Activated CD8-positive, alpha-beta memory T cell treated with anti-CD3 and anti-CD28 coated beads, Interleukin-2, amount 10 ng/mL, durations not matched to agents 7 days and 5 days (primary cell): ENCODE data around the gene CD58. TPM values are rescaled to one million over a fixed set of nuclear protein-coding genes. Genes with fewer than 3 reads are reported as not detected.

Experiments used
- ATAC-seq: fragments of 150-1000 bp; cut with Tn5 transposase; one replicate; pipeline ENCODE4 v1.10.0; 2021; ENCODE audit warnings: moderate library complexity
- CTCF ChIA-PET: fragments of 350-600 bp; sonication (Branson Sonifier 250); formaldehyde crosslinking; loops from one replicate; lab custom pipeline; 2021; ENCODE audit warnings: antibody characterized with exemption; lab: Charles Lee
- DNase-seq: peaks from one replicate; pipeline ENCODE4 v3.0.0-alpha.2; 2020
- H3K27ac Mint-ChIP-seq: one replicate; pipeline ENCODE4 v1.8.0; 2021; ENCODE audit warnings: mild to moderate bottlenecking, mixed read lengths
- H3K27me3 Mint-ChIP-seq: one replicate; pipeline ENCODE4 v1.8.0; 2021; ENCODE audit warnings: mixed read lengths
- H3K36me3 Mint-ChIP-seq: one replicate; pipeline ENCODE4 v1.8.0; 2021; ENCODE audit warnings: mild to moderate bottlenecking, mixed read lengths
- H3K4me1 Mint-ChIP-seq: one replicate; pipeline ENCODE4 v1.8.0; 2021; ENCODE audit warnings: mixed read lengths
- H3K4me3 Mint-ChIP-seq: one replicate; pipeline ENCODE4 v1.8.0; 2021; ENCODE audit warnings: mild to moderate bottlenecking, moderate library complexity, mixed read lengths
- H3K9me3 Mint-ChIP-seq: one replicate; pipeline ENCODE4 v1.8.0; 2022; ENCODE audit warnings: low read depth, mixed read lengths
- total RNA-seq, 2 experiments: library from RNA; stranded (reverse); gene quantifications; one replicate each; pipeline ENCODE4 v1.2.3, GENCODE V29; 2021

Gene CD58
- total RNA-seq, 2 experiments from 2014 or later = 54.0 to 56.9 TPM

DNA sequence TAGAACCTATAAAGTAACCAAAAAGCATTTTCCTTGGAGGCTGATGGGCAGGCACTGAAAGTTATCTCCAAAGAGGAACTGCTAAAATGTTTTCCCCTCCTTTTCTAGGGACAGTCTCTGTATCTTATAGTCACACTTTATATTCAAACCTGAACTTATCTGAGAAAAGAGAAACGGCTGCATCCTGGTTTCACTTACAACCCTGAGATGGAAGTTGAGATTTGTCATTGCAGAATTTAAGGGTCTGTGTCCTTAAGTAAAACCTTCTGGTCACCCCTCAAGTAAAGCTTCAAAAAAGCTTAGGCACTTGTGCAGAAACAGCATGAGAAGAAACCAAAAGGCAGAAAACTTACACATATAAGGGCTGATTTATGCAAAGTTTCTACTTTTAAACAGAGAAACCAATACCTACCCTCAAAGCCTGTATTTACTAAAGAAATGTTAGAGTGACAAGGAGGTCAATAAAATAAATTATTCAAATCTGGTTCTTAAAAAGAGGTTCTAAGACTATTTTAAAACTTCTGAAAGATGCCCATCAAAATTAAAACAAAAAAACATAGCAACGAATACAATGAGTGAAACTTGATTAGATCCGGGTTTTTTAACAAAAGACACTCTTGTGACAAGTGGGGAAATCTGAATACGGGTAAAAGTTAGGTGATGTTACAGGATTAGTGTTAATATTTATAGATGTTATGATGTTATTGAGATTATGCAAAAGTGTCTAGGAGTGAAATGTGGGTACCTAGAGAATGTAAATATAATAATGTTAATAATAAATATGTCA is 9.9 kb downstream of the CD58 start:
- no peak for ATAC-seq
- peaks cover 70% of the 10 kb centered on the region for H3K36me3 Mint-ChIP-seq
- peak overlapping the region; percentile 57 for H3K4me3 Mint-ChIP-seq
- peak overlapping the region; percentile 84 for H3K27ac Mint-ChIP-seq
- CTCF ChIA-PET = interaction anchor here (1.3 to 1.7 kb wide), 2 partner anchors 8 to 10 kb away, joined by 3 to 6 read pairs; partner anchors contain the start of gene CD58
- peaks cover 87% of the 10 kb centered on the region for H3K4me1 Mint-ChIP-seq
- peaks cover 13% of the 10 kb centered on the region for H3K9me3 Mint-ChIP-seq
- DNase-seq = no peak
- H3K27me3 Mint-ChIP-seq = no peaks in the 10 kb centered on the region

DNA sequence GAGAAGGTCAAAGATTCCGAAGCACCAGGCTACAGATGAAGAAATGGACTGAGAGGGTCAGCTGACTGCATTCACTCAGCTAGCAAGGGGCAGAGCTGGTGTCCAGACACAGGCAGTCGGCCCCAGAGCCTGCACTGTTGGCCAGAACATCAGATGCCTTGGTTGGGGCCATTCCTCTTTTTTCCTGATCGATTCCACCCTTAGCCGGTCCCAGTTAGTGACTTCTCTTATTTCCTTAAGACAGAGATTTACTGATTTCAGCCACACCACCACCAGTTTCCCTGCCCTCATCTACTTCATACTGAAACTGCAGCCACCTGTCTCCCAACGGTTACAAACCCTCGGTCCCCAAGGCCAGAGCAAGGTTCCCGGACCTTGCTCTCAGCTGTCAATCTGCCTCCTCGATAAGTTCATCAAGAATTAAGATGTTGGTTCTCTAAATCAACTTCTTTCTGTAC is 11.5 kb downstream of the CD58 start:
- Mint-ChIP-seq H3K9me3 (peaks cover 8% of the 10 kb centered on the region), H3K27me3 (no peaks in the 10 kb centered on the region), H3K27ac (peak overlapping the region; percentile 95), H3K36me3 (peaks cover 63% of the 10 kb centered on the region), H3K4me3 (peak overlapping the region; percentile 56), H3K4me1 (peaks cover 87% of the 10 kb centered on the region)
- no peak for DNase-seq
- CTCF ChIA-PET = interaction anchor here (1.1 to 2.1 kb wide), 4 partner anchors 10 to 54 kb away, joined by 3 to 6 read pairs (median 6); no protein-coding TSS in a partner anchor
- no peak for ATAC-seq

DNA sequence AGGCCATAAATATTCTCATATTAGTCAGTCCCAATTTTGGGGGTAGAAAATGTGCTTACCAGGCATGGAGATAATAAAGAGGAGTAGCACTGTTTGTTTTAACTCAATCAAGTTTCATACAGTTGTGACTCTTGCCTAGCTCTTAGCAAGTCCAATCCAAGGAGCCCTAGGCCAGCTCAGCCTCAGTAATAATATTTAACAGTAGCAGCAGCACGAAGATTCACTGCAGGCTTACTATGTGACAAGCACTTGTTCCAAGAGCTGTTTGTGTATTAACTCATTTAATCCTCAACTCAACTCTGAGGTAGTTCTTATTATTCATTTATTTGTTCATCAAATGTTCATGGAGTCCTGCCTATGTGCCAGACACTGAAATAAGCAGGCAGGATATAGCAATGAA is 12.3 kb downstream of the CD58 start:
- H3K27ac Mint-ChIP-seq = peak overlapping the region; percentile 95

DNA sequence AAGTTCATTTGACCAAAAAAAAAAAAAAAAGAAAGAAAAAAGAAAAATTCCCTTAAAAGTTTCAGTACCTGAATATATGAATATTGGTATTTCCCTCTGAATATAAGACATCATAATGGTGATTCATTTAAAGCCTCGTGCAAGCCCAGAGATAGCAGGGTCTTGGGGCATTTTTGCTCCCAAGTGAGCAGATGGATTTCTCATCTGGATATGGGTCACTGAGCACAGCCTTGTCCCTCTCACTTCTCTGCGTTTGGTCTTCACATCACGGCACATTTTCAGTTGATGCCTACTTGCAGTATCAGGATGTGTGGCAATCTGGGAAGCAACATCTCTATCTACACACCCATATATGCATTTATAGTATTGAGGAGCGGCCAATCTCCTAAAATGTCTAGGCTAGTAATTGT is 12.7 kb downstream of the CD58 start:
- Mint-ChIP-seq H3K9me3 (peaks cover 2% of the 10 kb centered on the region), H3K27me3 (no peaks in the 10 kb centered on the region), H3K36me3 (peaks cover 59% of the 10 kb centered on the region), H3K27ac (peak overlapping the region; percentile 95), H3K4me3 (no peak overlapping the region), H3K4me1 (peaks cover 86% of the 10 kb centered on the region)
- DNase-seq = no peak
- CTCF ChIA-PET = interaction anchor here (0.7 to 2.3 kb wide), 6 partner anchors 10 to 419 kb away, joined by 3 to 28 read pairs (median 6); no protein-coding TSS in a partner anchor
- ATAC-seq = no peak

More for the DNA sequence above, 12.3 kb downstream of the CD58 start:
- CTCF ChIA-PET = interaction anchor here (0.8 to 2.1 kb wide), 3 partner anchors 11 to 44 kb away, joined by 3 to 6 read pairs (median 5); no protein-coding TSS in a partner anchor
- Mint-ChIP-seq H3K36me3 (peaks cover 59% of the 10 kb centered on the region), H3K4me1 (peaks cover 85% of the 10 kb centered on the region), H3K9me3 (peaks cover 2% of the 10 kb centered on the region), H3K4me3 (no peak overlapping the region), H3K27me3 (no peaks in the 10 kb centered on the region)
- DNase-seq (no peak), ATAC-seq (no peak)

DNA sequence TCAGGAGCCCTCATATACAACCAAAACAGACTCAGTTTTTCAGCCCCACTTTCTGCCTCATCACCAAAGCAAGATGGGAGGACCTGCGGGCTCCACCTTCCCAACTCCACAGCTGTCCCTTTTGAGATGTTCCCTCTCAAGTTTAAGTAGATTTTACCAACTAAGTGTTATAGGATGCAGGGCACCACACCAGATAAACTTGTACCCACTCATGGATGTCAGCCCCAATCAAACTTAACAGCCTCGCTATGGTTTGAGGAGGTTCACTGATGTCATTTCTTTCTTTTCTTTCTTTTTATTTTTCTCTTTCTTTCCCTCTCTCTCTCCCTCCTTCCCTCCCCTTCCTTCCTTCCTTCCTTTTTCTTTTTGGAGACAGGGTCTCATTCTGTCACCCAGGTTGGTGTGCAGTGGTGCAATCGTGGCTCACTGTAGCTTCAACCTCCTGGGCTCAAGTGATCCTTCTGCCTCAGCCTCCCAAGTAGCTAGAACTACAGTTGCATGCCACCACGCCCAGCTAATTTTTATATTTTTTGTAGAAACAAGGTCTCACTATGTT is 13.4 kb downstream of the CD58 start:
- H3K4me1 Mint-ChIP-seq = peaks cover 84% of the 10 kb centered on the region
- H3K4me3 Mint-ChIP-seq = peak overlapping the region; percentile 43
- peaks cover 1% of the 10 kb centered on the region for H3K9me3 Mint-ChIP-seq
- H3K36me3 Mint-ChIP-seq = peaks cover 52% of the 10 kb centered on the region
- CTCF ChIA-PET = interaction anchor here (0.7 to 2.3 kb wide), 15 partner anchors 10 to 502 kb away, joined by 3 to 28 read pairs (median 6); partner anchors contain the start of gene TTF2
- H3K27me3 Mint-ChIP-seq = no peaks in the 10 kb centered on the region
- DNase-seq (no peak), ATAC-seq (no peak)
- H3K27ac Mint-ChIP-seq = peak overlapping the region; percentile 95

DNA sequence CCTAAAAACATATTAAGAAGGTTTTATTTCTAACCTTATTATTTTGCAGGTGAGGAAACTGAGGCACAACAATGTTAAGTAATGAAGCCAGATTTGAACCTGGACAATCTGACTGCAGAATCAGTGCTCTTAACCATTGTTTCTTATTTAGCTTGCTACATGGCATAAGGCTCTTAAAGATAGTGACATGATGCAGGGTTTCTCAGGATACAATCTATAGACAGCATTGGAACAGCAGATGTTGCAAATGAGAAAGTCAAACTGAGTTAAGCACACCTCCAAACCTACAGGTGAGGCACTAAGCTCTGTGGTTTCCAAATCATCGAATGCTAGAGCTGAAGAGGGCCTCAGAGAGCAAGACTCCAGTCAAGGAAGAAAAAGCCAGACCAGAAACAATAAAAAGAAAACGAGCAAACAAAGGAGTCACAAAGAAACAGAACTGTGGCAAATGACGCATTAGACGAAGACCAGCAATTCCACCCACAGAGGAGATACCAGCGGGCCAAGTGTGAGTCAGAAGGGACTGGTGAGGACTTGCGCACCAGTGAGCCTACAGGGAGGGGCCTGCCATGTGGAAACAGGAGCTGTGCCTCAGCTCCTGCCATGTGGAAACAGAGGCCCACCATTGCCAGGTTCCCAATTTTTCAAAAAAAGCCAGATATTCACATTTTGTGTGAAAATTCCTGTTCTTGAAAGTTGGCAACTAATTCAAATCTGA is 14.4 kb downstream of the CD58 start:
- CTCF ChIA-PET = interaction anchor here (0.8 to 2.3 kb wide), 13 partner anchors 9 to 503 kb away, joined by 3 to 28 read pairs (median 6); partner anchors contain the start of gene TTF2
- no peaks in the 10 kb centered on the region for H3K9me3 Mint-ChIP-seq
- ATAC-seq (peak; percentile 94), DNase-seq (peak; percentile 93)
- H3K4me3 Mint-ChIP-seq = peak overlapping the region; percentile 48
- H3K4me1 Mint-ChIP-seq = peaks cover 84% of the 10 kb centered on the region
- H3K27me3 Mint-ChIP-seq = no peaks in the 10 kb centered on the region
- H3K27ac Mint-ChIP-seq = peak overlapping the region; percentile 95
- H3K36me3 Mint-ChIP-seq = peaks cover 49% of the 10 kb centered on the region

DNA sequence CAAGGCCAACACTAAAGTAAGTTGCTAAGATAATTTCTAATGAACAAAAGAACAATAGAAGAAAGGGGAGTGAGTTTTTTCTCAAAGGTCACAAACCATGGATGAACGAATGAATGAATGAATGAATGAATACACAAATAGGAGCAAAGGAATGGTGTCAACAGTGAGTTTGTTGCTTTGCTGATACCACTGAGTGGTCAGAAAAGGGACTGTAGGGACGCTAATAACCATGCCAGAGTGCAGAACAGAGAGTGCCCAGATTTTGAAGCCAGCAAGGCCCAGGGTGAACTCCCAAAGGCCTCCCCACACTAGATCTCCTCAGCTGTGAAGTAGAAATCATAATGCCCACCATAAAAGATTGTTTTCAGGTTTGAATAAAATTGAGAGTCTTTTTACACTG is 15.9 kb downstream of the CD58 start:
- ATAC-seq (no peak), DNase-seq (no peak)
- H3K36me3 Mint-ChIP-seq = peaks cover 53% of the 10 kb centered on the region
- H3K27ac Mint-ChIP-seq = peak overlapping the region; percentile 95
- H3K9me3 Mint-ChIP-seq = no peaks in the 10 kb centered on the region
- CTCF ChIA-PET = no interaction called here
- H3K4me1 Mint-ChIP-seq = peaks cover 85% of the 10 kb centered on the region
- H3K27me3 Mint-ChIP-seq = no peaks in the 10 kb centered on the region
- H3K4me3 Mint-ChIP-seq = no peak overlapping the region

DNA sequence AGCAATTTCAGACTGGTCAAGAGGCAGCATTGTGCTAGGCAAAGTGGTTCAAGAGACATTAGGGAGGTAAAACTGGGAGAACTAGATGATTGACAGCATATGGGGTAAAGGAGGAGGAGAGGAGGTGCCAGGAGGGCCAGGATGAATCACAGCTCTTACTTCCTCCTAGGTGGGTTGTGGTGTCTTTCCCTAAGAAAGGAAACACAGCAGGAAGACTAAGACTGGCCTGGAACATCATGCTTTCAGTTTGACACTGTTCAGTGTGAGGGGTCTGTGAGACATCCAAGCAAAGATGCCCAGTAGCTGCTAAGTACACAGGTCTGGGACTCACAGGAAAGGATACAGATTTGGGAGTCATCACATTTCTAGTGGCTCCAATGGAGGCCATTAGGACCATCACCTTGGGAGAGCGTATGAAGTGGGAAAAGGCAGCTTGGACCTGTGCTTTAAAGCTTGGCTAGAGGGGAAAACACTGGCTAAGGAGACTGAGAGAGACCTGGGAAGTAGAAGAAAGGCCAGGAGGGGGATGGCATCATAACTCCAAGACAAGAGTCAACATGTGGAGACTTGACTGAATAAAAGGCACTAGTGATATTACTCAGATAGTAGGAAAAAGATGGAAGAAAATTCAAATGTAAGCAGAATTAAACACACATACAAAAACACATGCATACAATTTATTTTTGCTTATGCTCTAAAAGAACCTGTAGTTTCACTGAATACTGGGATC is 17.3 kb downstream of the CD58 start:
- H3K27ac Mint-ChIP-seq = peak overlapping the region; percentile 64
- no peak for DNase-seq
- ATAC-seq = no peak
- peaks cover 82% of the 10 kb centered on the region for H3K4me1 Mint-ChIP-seq
- no peaks in the 10 kb centered on the region for H3K27me3 Mint-ChIP-seq
- no peaks in the 10 kb centered on the region for H3K9me3 Mint-ChIP-seq
- H3K4me3 Mint-ChIP-seq = no peak overlapping the region
- peaks cover 53% of the 10 kb centered on the region for H3K36me3 Mint-ChIP-seq
- CTCF ChIA-PET = no interaction called here

DNA sequence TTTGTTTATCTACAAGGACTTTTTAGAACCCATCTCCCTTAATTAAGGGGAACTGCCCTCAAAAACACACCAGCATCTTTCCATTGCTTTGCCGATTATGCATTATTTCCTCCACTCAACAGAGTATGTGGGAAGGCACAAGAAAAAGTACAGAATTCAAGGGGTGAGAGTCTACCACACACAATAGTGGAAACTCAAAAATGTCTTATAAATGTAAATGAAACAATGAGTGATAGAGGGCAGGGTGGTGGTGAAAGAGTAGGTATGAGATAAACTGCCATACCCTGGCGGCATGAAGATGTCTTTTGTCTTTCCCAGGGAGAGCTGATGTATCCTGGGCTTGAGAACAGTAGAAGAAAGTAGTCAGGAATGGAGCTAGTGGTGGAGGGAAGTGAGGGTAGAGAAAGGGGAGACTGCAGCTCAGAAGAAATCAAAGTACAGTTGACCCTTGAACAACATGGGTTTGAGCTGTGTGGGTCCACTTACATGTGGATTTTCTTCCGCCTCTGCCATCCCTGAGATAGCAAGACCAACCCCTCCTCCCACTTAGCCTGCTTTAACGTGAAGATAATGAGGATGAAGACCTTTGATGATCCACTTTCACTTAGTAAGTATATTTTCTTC is 24.4 kb downstream of the CD58 start:
- Mint-ChIP-seq H3K27me3 (no peaks in the 10 kb centered on the region), H3K4me3 (peak overlapping the region; percentile 32), H3K27ac (peak overlapping the region; percentile 82), H3K36me3 (peaks cover 75% of the 10 kb centered on the region), H3K9me3 (no peaks in the 10 kb centered on the region), H3K4me1 (peaks cover 84% of the 10 kb centered on the region)
- no peak for DNase-seq
- no peak for ATAC-seq
- CTCF ChIA-PET = interaction anchor here (0.6 to 2.2 kb wide), 2 partner anchors 10 to 510 kb away, joined by 3 to 7 read pairs; no protein-coding TSS in a partner anchor

DNA sequence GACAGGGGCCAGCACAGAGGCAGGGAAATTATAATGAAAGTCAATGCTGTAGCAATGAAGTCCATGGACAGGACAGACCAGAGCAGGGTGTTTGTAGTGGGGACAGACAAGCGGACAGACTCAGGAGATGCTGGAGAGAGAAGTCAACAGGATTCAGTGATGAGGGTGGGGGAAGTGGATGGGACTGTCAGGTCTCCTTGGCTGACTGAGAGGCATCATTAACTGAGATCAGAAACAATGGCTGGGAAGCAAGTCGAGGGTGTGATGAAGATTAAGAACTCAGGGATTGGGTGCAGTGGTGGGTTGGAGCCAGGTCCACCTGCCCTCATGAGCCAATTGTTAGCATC is 25.5 kb downstream of the CD58 start:
- CTCF ChIA-PET = interaction anchor here (1.2 to 1.9 kb wide), 3 partner anchors 11 to 60 kb away, joined by 3 to 11 read pairs (median 5); no protein-coding TSS in a partner anchor
- peaks cover 80% of the 10 kb centered on the region for H3K4me1 Mint-ChIP-seq
- H3K9me3 Mint-ChIP-seq = no peaks in the 10 kb centered on the region

DNA sequence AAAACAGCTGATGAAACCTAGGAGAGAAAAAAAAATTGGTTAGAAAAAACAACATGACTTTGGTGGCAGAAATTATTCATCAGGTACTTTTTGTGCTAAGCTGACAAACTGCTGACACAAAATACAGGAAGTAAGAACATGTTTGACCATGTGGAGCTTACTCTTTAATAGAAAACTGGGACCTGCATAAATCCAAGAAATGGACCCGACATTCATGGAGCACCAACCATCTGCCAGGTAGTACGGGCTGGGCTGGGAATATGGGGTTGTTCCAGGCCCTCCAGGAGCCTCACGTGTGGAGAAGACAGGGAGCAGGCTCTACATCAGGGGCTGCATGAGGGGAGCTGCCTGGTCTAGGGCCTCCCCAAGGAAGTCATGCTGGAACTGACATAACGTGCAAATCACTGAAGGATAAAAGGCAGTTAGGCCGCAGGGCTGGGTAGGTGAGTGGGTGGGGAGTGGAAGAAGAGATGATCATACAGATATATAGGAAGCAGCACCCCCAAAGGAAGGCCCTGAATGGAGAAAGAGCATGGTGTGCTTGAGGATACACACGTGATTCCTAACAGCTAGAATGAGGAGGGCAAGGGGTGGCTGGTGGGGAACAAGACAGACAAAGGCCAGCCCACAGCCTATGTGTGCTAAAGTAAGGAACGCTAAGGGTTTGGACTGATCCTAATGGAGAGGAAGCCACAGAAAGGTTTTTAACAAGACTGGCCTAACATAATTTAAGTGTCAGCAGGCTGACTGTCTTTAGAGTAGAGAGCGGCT is 26.1 kb downstream of the CD58 start:
- Mint-ChIP-seq H3K36me3 (peaks cover 74% of the 10 kb centered on the region), H3K4me1 (peaks cover 81% of the 10 kb centered on the region), H3K4me3 (peak overlapping the region; percentile 17)

More for the DNA sequence above, 25.5 kb downstream of the CD58 start:
- no peaks in the 10 kb centered on the region for H3K27me3 Mint-ChIP-seq
- ATAC-seq = no peak
- H3K36me3 Mint-ChIP-seq = peaks cover 73% of the 10 kb centered on the region
- peak overlapping the region; percentile 25 for H3K4me3 Mint-ChIP-seq
- no peak for DNase-seq
- H3K27ac Mint-ChIP-seq = peak overlapping the region; percentile 82

More for the DNA sequence above, 26.1 kb downstream of the CD58 start:
- CTCF ChIA-PET = interaction anchor here (1.0 to 2.1 kb wide), 7 partner anchors 12 to 60 kb away, joined by 3 to 11 read pairs (median 4); no protein-coding TSS in a partner anchor
- Mint-ChIP-seq H3K9me3 (no peaks in the 10 kb centered on the region), H3K27ac (peak overlapping the region; percentile 82), H3K27me3 (no peaks in the 10 kb centered on the region)
- ATAC-seq = peak; percentile 57
- DNase-seq = peak; percentile 62
